GM19099 (cell line): ENCODE data around the gene PPP1R3E.

Experiments
- POLR2A ChIP-seq: IDR thresholded peaks from 3 replicates; pipeline ENCODE4 v1.6.1; 2011; ENCODE audit warnings: low read depth; ENCODE audit not compliant: insufficient read length; ENCODE audit errors: extremely low read depth

The PPP1R3E gene

DNA sequence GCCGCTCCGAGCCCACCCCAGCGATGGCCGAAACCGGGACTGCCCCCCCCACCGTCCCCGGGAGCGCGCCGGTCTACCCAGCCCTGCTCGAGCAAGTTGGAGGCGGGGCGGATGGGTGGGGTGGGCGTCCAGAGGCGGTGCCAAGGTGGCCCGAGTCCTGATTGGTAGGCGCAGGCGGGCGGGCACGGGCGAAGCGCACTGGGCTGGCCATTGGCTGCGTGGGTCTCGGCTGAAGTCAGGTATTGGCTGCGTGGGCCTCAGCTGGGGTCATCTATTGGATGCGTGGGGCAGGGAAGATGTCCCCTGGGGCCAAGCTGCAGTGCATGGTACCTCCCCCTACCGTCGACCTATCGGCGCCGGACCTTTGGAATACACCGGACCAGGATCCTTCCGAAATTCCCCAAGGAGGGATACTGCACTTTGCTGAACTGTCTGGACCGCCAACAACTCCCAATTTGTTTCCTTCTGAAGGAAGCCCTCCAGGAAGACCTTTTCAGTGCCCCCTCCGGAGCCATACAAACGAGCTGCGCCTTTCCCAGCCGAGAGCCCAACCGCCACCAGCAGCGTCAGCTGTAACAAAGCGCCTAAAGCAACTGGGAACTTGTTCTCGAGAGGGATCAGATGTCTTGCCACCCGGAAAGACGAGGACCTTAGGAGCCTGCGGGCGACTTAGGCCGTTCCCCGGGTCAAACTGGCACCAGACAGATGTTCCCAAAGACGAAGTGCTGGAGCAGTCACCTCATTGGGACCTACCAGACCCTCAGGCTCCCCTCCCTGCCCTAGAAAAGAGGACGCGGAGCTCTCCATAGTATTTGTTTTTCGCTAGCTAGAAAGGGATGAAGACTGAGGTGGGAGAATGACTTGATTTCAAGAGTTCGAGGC lies 16.4 kb downstream of the PPP1R3E start, which contains the start of gene HOMEZ:
HOMEZ (minus strand) TSS at position 113 of the 882 bp plus-strand sequence. CDS start 180 bp downstream, outside the sequence.
- peak; percentile 76 for TF ChIP-seq POLR2A

GRCh38 chr14:23285530-23286019 lies 17.1 kb downstream of the PPP1R3E start:
- TF ChIP-seq POLR2A: no peak

DNA sequence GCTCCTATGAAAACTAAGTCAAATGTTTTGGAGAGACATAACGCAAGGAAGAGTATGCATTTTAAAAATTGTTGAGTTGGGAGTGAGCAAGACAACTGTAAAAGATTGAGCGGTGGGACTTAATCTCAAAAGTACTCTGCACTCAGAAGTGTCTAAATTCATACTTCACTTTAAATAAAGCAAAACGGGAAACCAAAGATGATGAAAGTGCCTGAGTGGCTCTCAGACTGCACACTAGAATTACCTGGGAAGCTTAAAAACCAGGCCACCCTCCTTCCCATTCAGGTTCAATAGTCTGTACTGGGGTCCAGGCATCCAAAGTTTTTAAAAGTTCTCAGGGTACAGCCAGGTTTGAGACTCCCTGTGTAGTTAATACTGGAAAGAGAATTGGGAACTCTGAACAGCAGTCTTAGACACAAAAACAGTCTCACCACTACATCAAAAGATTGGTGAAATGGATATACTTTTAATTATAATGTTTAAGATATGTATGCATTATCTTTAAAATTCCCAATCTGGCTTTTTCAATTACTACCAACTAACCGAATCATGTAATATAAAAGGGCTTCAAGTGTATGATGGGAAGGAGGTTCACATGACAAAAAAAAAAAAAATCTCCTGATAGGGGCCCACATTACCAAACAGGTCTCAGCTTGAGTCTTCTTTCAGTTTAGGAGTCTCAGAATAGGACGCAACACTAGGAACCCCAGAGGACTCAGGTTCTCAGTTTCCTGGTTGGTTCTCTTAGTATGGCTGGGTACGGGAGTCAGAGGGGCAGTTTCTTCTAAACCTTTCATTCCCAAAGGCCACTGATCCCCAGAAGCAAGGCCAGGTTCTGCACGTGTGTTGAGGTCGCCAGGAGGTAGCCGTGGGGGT lies 17.8 kb downstream of the PPP1R3E start:
- peak; percentile 38 for TF ChIP-seq POLR2A

- no peak for TF ChIP-seq POLR2A
Measured at GRCh38 chr14:23281247-23281646, 21.4 kb downstream of the PPP1R3E start.

DNA sequence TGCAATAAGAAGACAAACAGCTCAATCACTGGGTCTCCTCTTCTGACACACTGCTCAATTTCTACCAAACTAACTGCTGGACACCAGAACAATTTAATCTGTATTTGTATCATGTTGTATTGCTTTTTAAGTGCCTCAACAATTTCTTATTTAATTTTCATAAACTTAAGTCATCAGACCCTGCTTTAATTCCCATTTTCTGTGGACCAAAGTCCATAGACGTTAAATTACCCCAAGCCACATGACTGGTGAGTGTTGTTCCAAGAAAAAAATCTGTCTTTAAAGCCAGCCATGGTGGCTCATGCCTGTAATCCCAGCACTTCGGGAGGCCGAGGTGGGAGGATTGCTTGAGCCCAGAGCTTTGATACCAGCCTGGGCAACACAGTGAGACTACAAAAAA lies 25.5 kb downstream of the PPP1R3E start:
- TF ChIP-seq POLR2A: no peak

DNA sequence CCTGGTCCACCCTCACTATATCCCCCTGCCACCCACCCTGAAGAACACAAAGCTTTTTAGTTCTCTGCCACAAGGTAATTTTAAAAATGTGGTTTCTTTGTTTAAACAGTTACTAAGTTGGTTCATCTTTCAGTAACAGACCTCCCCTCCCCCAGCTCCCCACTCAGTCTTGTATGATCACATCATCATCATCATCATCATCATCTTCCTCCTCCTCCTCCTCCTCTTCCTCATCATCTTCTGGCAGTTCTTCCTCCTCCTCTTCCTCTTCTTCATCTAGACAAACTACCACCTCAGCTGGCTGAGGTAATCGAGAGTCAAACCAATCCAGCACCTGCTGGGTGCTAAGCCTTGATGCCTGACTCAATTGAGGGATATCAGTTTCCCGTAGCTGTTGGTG lies 27.2 kb downstream of the PPP1R3E start:
- no peak for TF ChIP-seq POLR2A

DNA sequence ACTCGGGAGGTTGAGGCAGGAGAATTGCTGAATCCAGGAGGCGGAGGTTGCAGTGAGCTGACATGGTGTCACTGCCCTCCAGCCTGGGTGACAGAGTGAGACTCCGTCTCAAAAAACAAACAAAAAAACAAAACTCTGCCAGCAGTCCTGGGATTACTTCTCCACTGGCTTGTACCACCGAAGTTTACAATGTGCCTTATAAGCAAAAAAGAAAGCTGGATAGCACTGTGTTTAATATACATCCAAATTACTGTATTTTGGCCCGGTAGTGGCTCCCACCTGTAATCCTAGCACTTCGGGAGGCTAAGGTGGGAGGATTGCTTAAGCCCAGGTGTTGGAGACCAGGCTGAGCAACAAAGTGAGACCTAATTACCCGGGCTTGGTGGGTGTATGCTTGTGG lies 33.5 kb downstream of the PPP1R3E start:
- no peak for TF ChIP-seq POLR2A

GRCh38 chr14:23259426-23259825 lies 43.2 kb downstream of the PPP1R3E start:
- TF ChIP-seq POLR2A: no peak

GRCh38 chr14:23258256-23258655 lies 44.4 kb downstream of the PPP1R3E start:
- no peak for TF ChIP-seq POLR2A

DNA sequence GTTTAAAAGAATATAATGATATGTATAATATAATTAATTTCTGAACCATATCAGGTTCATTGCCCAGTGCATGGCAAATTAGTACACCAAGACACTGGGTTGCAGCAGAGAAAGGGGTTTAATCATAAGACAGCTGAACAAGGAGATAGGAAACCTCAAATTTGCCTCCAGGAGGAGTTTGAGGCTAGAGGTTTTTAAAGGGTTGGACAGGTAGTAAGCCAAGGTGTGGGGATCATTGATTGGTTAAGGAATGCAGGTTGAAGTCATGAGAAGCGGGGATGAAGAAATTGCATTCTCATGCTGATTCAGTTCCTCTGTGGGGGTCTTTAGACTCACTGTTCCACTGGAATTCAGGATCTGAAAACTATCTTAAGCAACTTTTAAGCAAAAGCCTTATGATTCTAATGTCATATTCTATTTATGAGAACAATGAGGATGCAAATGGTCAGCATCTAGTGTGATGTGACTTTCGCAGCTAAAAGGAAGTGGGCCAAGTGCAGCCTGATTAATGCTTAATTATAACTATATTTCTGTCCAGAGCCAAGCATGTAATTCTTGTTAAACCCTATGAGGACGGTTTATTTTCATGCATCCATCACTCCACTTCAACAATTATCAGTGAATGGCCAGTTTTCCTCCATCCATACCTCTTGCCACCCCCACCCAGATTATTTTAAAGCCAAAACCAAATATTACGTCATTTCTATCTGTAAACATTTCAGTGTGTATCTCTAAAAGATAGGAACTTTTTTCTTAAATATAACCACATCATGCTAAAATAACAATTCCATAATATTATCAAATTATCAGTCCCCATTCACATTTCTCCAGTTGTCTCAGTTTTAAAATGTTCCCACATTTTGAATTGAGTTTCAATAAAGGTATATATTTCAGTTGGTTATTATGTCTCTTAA lies 50.0 kb downstream of the PPP1R3E start:
- no peak for TF ChIP-seq POLR2A

- TF ChIP-seq POLR2A: no peak
Measured at GRCh38 chr14:23252006-23252405, 50.7 kb downstream of the PPP1R3E start.

- no peak for TF ChIP-seq POLR2A
Measured at GRCh38 chr14:23249824-23250223, 52.8 kb downstream of the PPP1R3E start.

DNA sequence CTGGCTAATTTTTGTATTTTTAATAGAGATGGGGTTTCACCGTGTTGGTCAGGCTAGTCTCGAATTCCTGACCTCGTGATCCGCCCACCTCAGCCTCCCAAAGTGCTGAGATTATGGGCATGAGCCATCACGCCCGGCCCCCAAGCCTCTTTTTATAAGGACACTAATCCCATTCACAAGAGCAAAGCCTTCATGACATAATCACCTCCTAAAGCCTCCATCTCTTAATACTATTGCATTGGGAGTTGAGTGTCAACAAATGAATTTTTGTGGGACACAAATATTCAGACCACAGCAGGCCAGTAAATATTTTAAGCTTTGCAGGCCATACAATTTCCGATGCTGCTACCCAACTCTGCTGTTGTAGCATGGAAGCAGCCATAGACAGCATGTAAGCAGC lies 54.1 kb downstream of the PPP1R3E start:
- TF ChIP-seq POLR2A: no peak
